K562 (cell line): Measurements from ENCODE around the gene FRAT2.

Experiments used
- EP300 ChIP-seq: IDR thresholded peaks from 2 replicates; pipeline ENCODE4 v1.6.1; 2012; ENCODE audit warnings: low read length, improper control_type of control experiment
- MXI1 ChIP-seq: IDR thresholded peaks from 2 replicates; pipeline ENCODE4 v1.6.1; 2011; ENCODE audit warnings: low read depth, mild to moderate bottlenecking, improper control_type of control experiment, low read length
- MYC ChIP-seq, 2 experiments: fragments of 250-450 bp in 1 of 2; sonication (Bioruptor Pico) in 1 of 2; IDR thresholded peaks; 2 replicates each; pipeline versions ENCODE4 v1.5.1 to v1.6.1; 2012 to 2021; ENCODE audit warnings: low read depth in 2 of 2, borderline replicate concordance in 1 of 2, improper control_type of control experiment in 1 of 2, low read length in 1 of 2, mild to moderate bottlenecking in 1 of 2, moderate library complexity in 1 of 2
- TF ChIP-seq, protein P1 (sequence below): sonication (generic); formaldehyde crosslinking; IDR thresholded peaks from 2 replicates; pipeline ENCODE4 v1.8.0; 2022; ENCODE audit warnings: missing genetic modification reagents, mild to moderate bottlenecking, borderline replicate concordance

GRCh38 chr10:97380516-97380915 is 46.0 kb upstream of the FRAT2 start:
- TF ChIP-seq, protein P1, sequence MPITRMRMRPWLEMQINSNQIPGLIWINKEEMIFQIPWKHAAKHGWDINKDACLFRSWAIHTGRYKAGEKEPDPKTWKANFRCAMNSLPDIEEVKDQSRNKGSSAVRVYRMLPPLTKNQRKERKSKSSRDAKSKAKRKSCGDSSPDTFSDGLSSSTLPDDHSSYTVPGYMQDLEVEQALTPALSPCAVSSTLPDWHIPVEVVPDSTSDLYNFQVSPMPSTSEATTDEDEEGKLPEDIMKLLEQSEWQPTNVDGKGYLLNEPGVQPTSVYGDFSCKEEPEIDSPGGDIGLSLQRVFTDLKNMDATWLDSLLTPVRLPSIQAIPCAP (CRISPR knock-in tag) = no peak
- TF ChIP-seq MXI1 (no peak), EP300 (no peak), MYC (IDR thresholded peaks at IDR 0.05; ENCODE audit: low read depth, low read length) (no peak), MYC (CRISPR knock-in tag; IDR thresholded peaks at IDR 0.05; ENCODE audit: borderline replicate concordance, low read depth) (no peak)
